Activated naive CD4-positive, alpha-beta T cell treated with anti-CD3 and anti-CD28 coated beads, Interleukin-2, amount 50 U/mL, for 16 hours (primary cell): ENCODE data around the gene PPP1R36.
"Not testable (repeated sequence)": the region's sequence is repeated elsewhere in the genome, so short reads cannot be mapped to it uniquely, and the experiment has no call there.

Experiments used
- DNase-seq: peaks from one replicate; pipeline ENCODE4 v3.0.0-alpha.2; 2020

Gene PPP1R36

DNA sequence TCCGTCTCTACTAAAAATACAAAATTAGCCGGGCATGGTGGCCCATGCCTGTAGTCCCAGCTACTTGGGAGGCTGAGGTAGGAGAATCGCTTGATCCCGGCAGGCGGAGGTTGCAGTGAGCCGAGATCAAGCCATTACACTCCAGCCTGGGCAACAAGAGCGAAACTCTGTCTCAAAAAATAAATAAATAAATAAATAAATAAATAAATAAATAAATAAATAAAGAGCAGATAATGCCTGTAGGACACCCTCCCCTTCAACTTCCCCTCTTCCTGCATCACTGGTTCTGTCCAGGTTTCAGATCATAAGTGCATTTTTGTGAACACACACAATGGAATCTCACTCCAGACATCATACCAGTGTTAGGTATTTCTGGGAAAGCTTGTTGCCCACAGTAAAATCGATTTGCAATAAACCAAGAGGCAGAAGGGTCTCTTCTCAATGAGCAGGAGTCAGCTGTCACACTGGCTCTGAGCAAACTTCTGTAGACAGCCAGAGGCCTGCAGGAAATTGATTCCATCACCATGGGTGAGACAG, 68.2 kb downstream of the PPP1R36 start:
- not testable (repeated sequence) for DNase-seq

DNA sequence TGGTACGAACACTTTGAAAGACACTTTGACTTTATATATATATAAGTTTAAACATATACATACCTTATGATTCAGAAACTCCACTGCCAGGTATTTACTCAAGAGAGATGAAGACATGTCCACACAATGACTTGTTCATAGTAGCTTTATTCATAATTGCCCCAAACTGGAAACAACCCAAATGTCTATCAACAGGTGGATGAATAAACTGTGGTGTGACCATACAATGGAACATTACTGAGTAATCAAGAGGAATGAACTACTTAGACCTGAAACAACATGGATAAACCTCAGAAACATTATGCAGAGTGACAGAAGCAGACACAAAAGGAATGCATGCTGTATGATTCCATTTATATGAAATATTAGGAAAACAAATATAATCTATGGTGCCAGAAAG, 71.1 kb downstream of the PPP1R36 start:
- DNase-seq = no peak

- no peak for DNase-seq
Observed at GRCh38 chr14:64623554-64624165, 73.9 kb downstream of the PPP1R36 start.

- no peak for DNase-seq
Observed at GRCh38 chr14:64625386-64626232, 75.8 kb downstream of the PPP1R36 start.

GRCh38 chr14:64628940-64629408, 79.2 kb downstream of the PPP1R36 start:
- DNase-seq = no peak

- DNase-seq = no peak
Observed at GRCh38 chr14:64630778-64631177, 81.0 kb downstream of the PPP1R36 start.

DNA sequence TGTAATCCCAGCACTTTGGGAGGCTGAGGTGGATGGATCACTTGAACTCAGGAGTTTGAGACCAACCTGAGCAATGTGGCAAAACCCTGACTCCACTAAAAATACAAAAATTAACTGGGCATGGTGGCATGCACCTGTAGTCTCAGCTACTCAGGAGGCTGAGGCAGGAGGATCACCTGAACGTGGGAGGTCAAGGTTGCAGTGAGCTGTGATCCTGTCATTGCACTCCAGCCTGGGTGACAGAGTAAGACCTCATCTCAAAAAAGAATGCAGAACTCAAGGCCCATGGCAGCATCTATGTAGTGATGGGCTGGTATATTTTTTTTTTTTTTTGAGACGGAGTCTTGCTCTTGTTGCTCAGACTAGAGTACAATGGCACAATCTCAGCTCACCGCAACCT, 81.5 kb downstream of the PPP1R36 start:
- DNase-seq = not testable (repeated sequence)

DNA sequence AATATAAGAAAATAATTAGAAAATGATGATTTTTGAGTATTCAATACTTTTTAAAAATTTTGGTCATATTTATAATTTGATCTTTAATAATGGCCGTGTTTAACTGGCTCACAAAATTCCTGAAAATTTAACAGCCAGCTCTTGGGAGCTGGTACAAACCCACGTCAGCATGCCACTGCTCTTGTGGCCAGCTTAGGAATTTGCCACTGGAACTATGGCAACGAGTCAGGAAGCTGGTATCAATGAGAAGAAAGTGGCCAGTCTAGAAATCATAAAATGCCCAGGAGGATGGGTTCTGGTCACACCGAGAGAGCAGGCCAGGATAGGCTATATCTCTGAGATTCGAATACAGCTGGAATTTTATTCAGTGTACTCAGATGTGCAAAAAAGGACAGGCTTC, 82.3 kb downstream of the PPP1R36 start:
- no peak for DNase-seq

- DNase-seq = no peak
Observed at GRCh38 chr14:64634558-64634957, 84.8 kb downstream of the PPP1R36 start.

DNA sequence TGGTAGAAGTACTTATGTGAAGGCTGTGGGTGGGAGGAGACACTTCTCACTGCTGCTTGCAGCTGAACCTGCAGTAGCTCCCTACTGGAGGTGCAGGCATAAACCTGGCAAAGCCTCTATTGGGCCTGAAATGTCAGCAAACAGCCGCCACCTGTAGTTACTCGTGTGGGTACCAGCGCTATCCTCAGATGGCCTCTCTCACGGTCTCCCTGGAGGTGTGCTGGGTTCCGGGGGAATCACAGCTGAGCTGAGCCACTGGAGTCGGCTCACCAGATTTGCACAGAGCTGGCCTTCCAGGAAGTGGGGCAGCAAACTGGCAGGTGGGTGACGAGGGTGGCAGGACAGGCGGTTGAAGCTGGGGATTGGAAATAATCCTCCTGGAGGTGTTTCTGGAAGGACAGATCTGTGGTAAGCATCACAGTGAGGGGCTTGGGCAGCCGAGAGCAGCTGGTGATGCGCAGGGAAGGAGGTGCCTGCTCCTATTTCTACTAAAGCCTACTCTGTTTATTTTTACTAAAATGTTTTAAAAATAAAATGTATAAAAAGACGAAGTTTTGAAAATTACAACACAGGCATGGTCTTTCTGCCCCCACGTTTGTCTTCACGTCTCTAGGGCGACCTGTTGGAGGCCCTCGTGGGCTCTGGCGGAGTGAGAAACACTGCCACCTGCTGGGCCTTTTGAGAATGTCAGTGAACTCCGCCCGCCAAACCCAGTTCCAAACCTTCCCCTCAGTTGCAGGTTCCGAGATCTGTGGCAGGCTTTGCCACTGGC, 86.6 kb downstream of the PPP1R36 start:
- DNase-seq = peak; percentile 66

GRCh38 chr14:64636980-64637429, 87.2 kb downstream of the PPP1R36 start:
- no peak for DNase-seq

DNA sequence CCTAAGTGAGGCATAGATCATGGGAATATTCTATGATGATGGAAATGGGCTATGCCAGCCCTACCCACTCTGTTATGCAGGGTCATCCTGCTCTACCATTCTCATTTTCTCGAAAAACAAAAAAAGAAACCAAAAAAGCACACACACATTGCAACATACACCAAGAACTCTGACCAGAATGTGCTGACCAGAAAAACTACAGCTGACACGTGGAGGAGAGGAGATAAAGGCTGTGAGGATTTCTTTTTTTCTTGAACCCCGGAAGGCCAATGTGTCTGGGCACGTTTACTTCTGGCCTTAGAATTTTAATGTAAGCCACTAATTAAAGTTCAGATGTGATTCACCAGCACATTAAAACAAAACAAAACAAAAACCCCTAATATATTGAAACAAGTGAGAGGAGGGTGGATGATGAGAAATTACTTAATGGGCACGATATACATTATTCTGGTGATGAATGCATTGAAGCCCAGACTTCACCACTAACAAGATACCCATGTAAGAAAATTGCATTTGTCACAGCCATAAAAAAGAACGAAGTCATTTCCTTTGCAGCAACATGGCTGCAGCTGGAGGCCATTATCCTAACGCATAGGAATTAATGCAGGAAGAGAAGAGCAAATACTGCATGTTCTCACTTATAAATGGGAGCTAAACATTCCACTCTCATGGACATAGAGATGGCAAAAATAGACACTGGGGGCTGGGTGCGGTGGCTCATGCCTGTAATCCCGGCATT, 88.1 kb downstream of the PPP1R36 start:
- DNase-seq = no peak

- DNase-seq = no peak
Observed at GRCh38 chr14:64638625-64639024, 88.9 kb downstream of the PPP1R36 start.
